ENCODE results near the gene DARS1.
"Not testable (repeated sequence)": the region's sequence is repeated elsewhere in the genome, so short reads cannot be mapped to it uniquely, and the experiment has no call there.

The DARS1 gene

GRCh38 chr2:135903650-135904049, 81.8 kb downstream of the DARS1 start:
- Histone ChIP-seq H3K9ac (ENCODE audit: insufficient read length, low read depth) (no peak overlapping the region), H3K27me3 (ENCODE audit: insufficient read depth, insufficient read length) (no peaks in the 10 kb centered on the region), H3K36me3 (ENCODE audit: insufficient read depth, insufficient read length, low read length) (peaks cover 17% of the 10 kb centered on the region), H3K4me1 (ENCODE audit: insufficient read depth, insufficient read length) (no peaks in the 10 kb centered on the region), H3K4me3 (ENCODE audit: insufficient read length, low read depth) (no peak overlapping the region), H3K9me3 (ENCODE audit: insufficient read depth, low read length) (no peaks in the 10 kb centered on the region)
- TF ChIP-seq SUZ12 (IDR thresholded peaks at IDR 0.05; ENCODE audit: extremely low read depth, insufficient read depth, insufficient read length) (no peak), ZNF274 (IDR thresholded peaks at IDR 0.05; ENCODE audit: low read depth, low read length) (no peak), YY1 (IDR thresholded peaks at IDR 0.05; ENCODE audit: insufficient read depth, insufficient read length) (no peak)
- DNase-seq (ENCODE audit: low read depth, low spot score), result no peak

- TF ChIP-seq YY1 (IDR thresholded peaks at IDR 0.05; ENCODE audit: insufficient read depth, insufficient read length), result no peak
- no peak for TF ChIP-seq ZNF274 (IDR thresholded peaks at IDR 0.05; ENCODE audit: low read depth, low read length)
- TF ChIP-seq SUZ12 (IDR thresholded peaks at IDR 0.05; ENCODE audit: extremely low read depth, insufficient read depth, insufficient read length), result no peak
- Histone ChIP-seq H3K9me3 (ENCODE audit: insufficient read depth, low read length) (no peaks in the 10 kb centered on the region), H3K4me3 (ENCODE audit: insufficient read length, low read depth) (no peak overlapping the region), H3K36me3 (ENCODE audit: insufficient read depth, insufficient read length, low read length) (peaks cover 2% of the 10 kb centered on the region), H3K4me1 (ENCODE audit: insufficient read depth, insufficient read length) (no peaks in the 10 kb centered on the region), H3K9ac (ENCODE audit: insufficient read length, low read depth) (no peak overlapping the region), H3K27me3 (ENCODE audit: insufficient read depth, insufficient read length) (no peaks in the 10 kb centered on the region)
- no peak for DNase-seq (ENCODE audit: low read depth, low spot score)
These were observed 85.9 kb downstream of the DARS1 start for GRCh38 chr2:135899567-135899966.

GRCh38 chr2:135898234-135898786, 87.1 kb downstream of the DARS1 start:
- no peak for DNase-seq (ENCODE audit: low read depth, low spot score)
- H3K27me3 ChIP-seq (ENCODE audit: insufficient read depth, insufficient read length), result no peaks in the 10 kb centered on the region
- H3K4me1 ChIP-seq (ENCODE audit: insufficient read depth, insufficient read length), result no peaks in the 10 kb centered on the region
- H3K4me3 ChIP-seq (ENCODE audit: insufficient read length, low read depth), result no peak overlapping the region
- no peak for TF ChIP-seq ZNF274 (IDR thresholded peaks at IDR 0.05; ENCODE audit: low read depth, low read length)
- TF ChIP-seq SUZ12 (IDR thresholded peaks at IDR 0.05; ENCODE audit: extremely low read depth, insufficient read depth, insufficient read length), result no peak
- no peak for TF ChIP-seq YY1 (IDR thresholded peaks at IDR 0.05; ENCODE audit: insufficient read depth, insufficient read length)
- H3K9ac ChIP-seq (ENCODE audit: insufficient read length, low read depth), result no peak overlapping the region
- peaks cover 2% of the 10 kb centered on the region for H3K36me3 ChIP-seq (ENCODE audit: insufficient read depth, insufficient read length, low read length)
- H3K9me3 ChIP-seq (ENCODE audit: insufficient read depth, low read length), result no peaks in the 10 kb centered on the region

- TF ChIP-seq YY1 (IDR thresholded peaks at IDR 0.05; ENCODE audit: insufficient read depth, insufficient read length), result no peak
- no peak for TF ChIP-seq ZNF274 (IDR thresholded peaks at IDR 0.05; ENCODE audit: low read depth, low read length)
- TF ChIP-seq SUZ12 (IDR thresholded peaks at IDR 0.05; ENCODE audit: extremely low read depth, insufficient read depth, insufficient read length), result no peak
- Histone ChIP-seq H3K4me3 (ENCODE audit: insufficient read length, low read depth) (no peak overlapping the region), H3K36me3 (ENCODE audit: insufficient read depth, insufficient read length, low read length) (peaks cover 2% of the 10 kb centered on the region), H3K4me1 (ENCODE audit: insufficient read depth, insufficient read length) (no peaks in the 10 kb centered on the region), H3K27me3 (ENCODE audit: insufficient read depth, insufficient read length) (peaks cover 4% of the 10 kb centered on the region), H3K9me3 (ENCODE audit: insufficient read depth, low read length) (no peaks in the 10 kb centered on the region), H3K9ac (ENCODE audit: insufficient read length, low read depth) (no peak overlapping the region)
- DNase-seq (ENCODE audit: low read depth, low spot score), result no peak
These were observed 90.5 kb downstream of the DARS1 start for GRCh38 chr2:135894930-135895329.

GRCh38 chr2:135893374-135893794, 92.0 kb downstream of the DARS1 start:
- Histone ChIP-seq H3K36me3 (ENCODE audit: insufficient read depth, insufficient read length, low read length) (no peaks in the 10 kb centered on the region), H3K4me1 (ENCODE audit: insufficient read depth, insufficient read length) (no peaks in the 10 kb centered on the region), H3K4me3 (ENCODE audit: insufficient read length, low read depth) (no peak overlapping the region), H3K9ac (ENCODE audit: insufficient read length, low read depth) (no peak overlapping the region), H3K9me3 (ENCODE audit: insufficient read depth, low read length) (peaks cover 7% of the 10 kb centered on the region; the same call in 1 of the 2 replicates), H3K27me3 (ENCODE audit: insufficient read depth, insufficient read length) (peaks cover 4% of the 10 kb centered on the region)
- no peak for DNase-seq (ENCODE audit: low read depth, low spot score)
- no peak for TF ChIP-seq ZNF274 (IDR thresholded peaks at IDR 0.05; ENCODE audit: low read depth, low read length)
- no peak for TF ChIP-seq YY1 (IDR thresholded peaks at IDR 0.05; ENCODE audit: insufficient read depth, insufficient read length)
- no peak for TF ChIP-seq SUZ12 (IDR thresholded peaks at IDR 0.05; ENCODE audit: extremely low read depth, insufficient read depth, insufficient read length)

GRCh38 chr2:135890835-135891234, 94.6 kb downstream of the DARS1 start:
- peaks cover 4% of the 10 kb centered on the region for H3K27me3 ChIP-seq (ENCODE audit: insufficient read depth, insufficient read length)
- no peak overlapping the region for H3K4me3 ChIP-seq (ENCODE audit: insufficient read length, low read depth)
- H3K9me3 ChIP-seq (ENCODE audit: insufficient read depth, low read length), result peaks cover 15% of the 10 kb centered on the region; the same call in 1 of the 2 replicates
- H3K36me3 ChIP-seq (ENCODE audit: insufficient read depth, insufficient read length, low read length), result no peaks in the 10 kb centered on the region
- no peak for DNase-seq (ENCODE audit: low read depth, low spot score)
- peaks cover 2% of the 10 kb centered on the region for H3K4me1 ChIP-seq (ENCODE audit: insufficient read depth, insufficient read length)
- TF ChIP-seq YY1 (IDR thresholded peaks at IDR 0.05; ENCODE audit: insufficient read depth, insufficient read length) (no peak), ZNF274 (IDR thresholded peaks at IDR 0.05; ENCODE audit: low read depth, low read length) (no peak), SUZ12 (IDR thresholded peaks at IDR 0.05; ENCODE audit: extremely low read depth, insufficient read depth, insufficient read length) (no peak)
- no peak overlapping the region for H3K9ac ChIP-seq (ENCODE audit: insufficient read length, low read depth)

GRCh38 chr2:135890149-135890548, 95.3 kb downstream of the DARS1 start:
- H3K9me3 ChIP-seq (ENCODE audit: insufficient read depth, low read length), result peaks cover 15% of the 10 kb centered on the region; the same call in 1 of the 2 replicates

GRCh38 chr2:135888587-135888986, 96.8 kb downstream of the DARS1 start:
- H3K9ac ChIP-seq (ENCODE audit: insufficient read length, low read depth); DNase-seq (ENCODE audit: low read depth, low spot score); H3K4me1 ChIP-seq (ENCODE audit: insufficient read depth, insufficient read length): not testable (repeated sequence)

More at GRCh38 chr2:135890149-135890548, 95.3 kb downstream of the DARS1 start:
- no peak overlapping the region for H3K4me3 ChIP-seq (ENCODE audit: insufficient read length, low read depth)
- TF ChIP-seq ZNF274 (IDR thresholded peaks at IDR 0.05; ENCODE audit: low read depth, low read length), result no peak
- TF ChIP-seq SUZ12 (IDR thresholded peaks at IDR 0.05; ENCODE audit: extremely low read depth, insufficient read depth, insufficient read length), result no peak
- no peak for TF ChIP-seq YY1 (IDR thresholded peaks at IDR 0.05; ENCODE audit: insufficient read depth, insufficient read length)
- DNase-seq (ENCODE audit: low read depth, low spot score), result no peak
- no peaks in the 10 kb centered on the region for H3K36me3 ChIP-seq (ENCODE audit: insufficient read depth, insufficient read length, low read length)
- H3K27me3 ChIP-seq (ENCODE audit: insufficient read depth, insufficient read length), result peaks cover 4% of the 10 kb centered on the region
- peaks cover 2% of the 10 kb centered on the region for H3K4me1 ChIP-seq (ENCODE audit: insufficient read depth, insufficient read length)
- no peak overlapping the region for H3K9ac ChIP-seq (ENCODE audit: insufficient read length, low read depth)

More at GRCh38 chr2:135888587-135888986, 96.8 kb downstream of the DARS1 start:
- H3K9me3 ChIP-seq (ENCODE audit: insufficient read depth, low read length), result peaks cover 15% of the 10 kb centered on the region; the same call in 1 of the 2 replicates
- not testable (repeated sequence) for H3K27me3 ChIP-seq (ENCODE audit: insufficient read depth, insufficient read length); H3K36me3 ChIP-seq (ENCODE audit: insufficient read depth, insufficient read length, low read length); H3K4me3 ChIP-seq (ENCODE audit: insufficient read length, low read depth)
